Retinal pigment epithelial cell (primary cell): Measurements from ENCODE around the gene RPTOR.

Experiments used
- DNase-seq: peaks from one replicate; pipeline ENCODE4 v3.0.0-alpha.2; 2010; ENCODE audit warnings: low read depth
- H3K4me3 ChIP-seq: 2 replicates; pipeline ENCODE4 v1.5.1; 2011; ENCODE audit warnings: mild to moderate bottlenecking, low read length, control low read depth, moderate library complexity
- CTCF ChIP-seq: conservative IDR thresholded peaks from 2 replicates; pipeline ENCODE4 v1.5.1; 2011; ENCODE audit warnings: low read depth, low read length, control low read depth, inconsistent platforms

The RPTOR gene

GRCh38 chr17:80779961-80780380 lies 235.3 kb downstream of the RPTOR start:
- no peak for DNase-seq
- TF ChIP-seq CTCF, result no peak
- no peak overlapping the region for H3K4me3 ChIP-seq

DNA sequence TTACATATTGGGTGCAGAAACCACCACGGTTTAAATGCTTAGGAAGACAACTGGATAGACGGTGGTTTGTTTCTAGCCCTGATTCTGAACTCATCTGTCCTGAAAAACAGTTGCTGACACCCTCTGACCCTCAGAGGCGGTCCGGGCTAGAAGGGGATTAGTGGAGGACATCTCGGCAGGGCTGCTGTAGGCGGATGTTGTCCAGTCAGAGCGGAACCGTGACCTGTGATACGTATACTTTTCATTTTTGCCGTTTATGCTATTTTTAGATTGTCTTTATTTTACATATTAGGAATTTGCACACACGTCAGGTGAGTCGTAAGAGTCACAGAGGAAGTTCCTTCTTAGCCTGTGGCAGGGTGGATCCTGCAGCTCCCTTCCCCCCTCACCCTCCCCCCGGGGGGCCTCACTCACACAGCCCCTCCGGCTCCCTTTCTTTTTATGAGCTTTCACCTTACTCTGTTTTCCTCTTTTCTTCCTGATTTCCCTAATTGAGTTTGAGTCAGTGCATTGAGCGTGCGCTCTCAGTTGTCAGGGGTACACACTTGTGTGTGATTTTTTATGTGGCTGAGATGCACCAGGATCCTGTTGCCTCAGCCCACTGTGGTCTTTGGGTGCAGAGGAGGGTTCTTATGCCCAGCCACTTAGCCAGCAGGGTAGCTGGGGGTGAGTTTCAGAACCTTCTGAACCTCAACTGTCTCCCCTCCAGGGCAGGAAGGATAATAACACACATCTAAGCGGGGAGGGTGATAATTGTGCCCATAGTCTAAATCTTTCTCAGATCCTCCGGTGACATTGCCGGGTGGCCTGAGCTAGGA lies 236.0 kb downstream of the RPTOR start:
- DNase-seq, result no peak
- TF ChIP-seq CTCF, result no peak
- no peak overlapping the region for H3K4me3 ChIP-seq

- no peak for DNase-seq
- no peak overlapping the region for H3K4me3 ChIP-seq
- no peak for TF ChIP-seq CTCF
These were observed 236.6 kb downstream of the RPTOR start for GRCh38 chr17:80781211-80781610.

DNA sequence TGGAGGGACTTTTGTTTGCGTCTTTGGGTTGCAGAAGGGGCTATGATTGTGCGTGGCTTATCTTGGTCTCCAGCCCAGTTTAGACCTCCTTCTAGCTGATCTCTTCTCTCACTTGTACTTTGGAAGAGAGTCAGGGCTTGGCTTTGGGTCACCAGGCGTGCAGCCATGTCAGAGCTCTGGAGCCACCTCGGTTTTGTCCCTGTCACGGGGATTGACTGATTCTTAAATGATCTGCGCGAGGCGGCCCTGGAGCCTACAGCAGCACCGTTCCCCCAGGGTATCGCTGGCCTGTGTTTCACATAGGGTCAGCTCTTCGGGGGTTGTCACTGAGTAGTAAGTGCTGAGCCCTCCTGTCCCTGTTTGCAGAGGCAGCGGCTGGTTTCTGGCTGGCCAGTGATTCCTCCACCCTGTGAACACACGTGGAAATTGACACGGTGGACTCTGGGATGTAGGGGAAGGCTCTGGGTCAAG lies 237.2 kb downstream of the RPTOR start:
- DNase-seq, result no peak
- TF ChIP-seq CTCF, result no peak
- H3K4me3 ChIP-seq, result no peak overlapping the region

- H3K4me3 ChIP-seq, result no peak overlapping the region
- DNase-seq, result no peak
These were observed 238.1 kb downstream of the RPTOR start for GRCh38 chr17:80782536-80783427.

DNA sequence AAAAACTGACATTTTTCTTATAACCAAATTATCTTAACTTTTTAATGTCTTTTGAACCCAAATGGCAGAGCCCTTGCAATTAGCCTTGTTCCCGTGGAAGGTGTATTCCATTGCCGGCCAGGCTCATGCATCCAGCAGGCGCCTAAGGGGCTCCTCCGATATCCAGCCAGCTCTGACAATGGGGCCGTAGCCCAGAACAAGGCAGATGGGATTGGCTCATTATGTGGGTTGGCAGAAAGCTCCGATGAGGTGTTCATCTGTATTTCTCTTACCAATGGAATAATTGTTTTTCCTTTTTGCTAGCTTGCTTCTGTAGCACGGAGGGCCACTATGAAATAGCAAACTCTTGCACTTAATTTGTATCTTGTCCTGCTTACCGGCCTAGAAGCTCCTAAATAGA lies 238.8 kb downstream of the RPTOR start:
- no peak overlapping the region for H3K4me3 ChIP-seq
- no peak for TF ChIP-seq CTCF
- DNase-seq, result no peak

More at GRCh38 chr17:80782536-80783427, 238.1 kb downstream of the RPTOR start:
- TF ChIP-seq CTCF, result no peak
